Fibroblast of the conjunctiva (primary cell): ENCODE results near the gene CCDC87.

Experiments used
- DNase-seq: peaks from one replicate; pipeline ENCODE4 v3.0.0-alpha.2; 2010; ENCODE audit warnings: low read depth

CCDC87 gene

DNA sequence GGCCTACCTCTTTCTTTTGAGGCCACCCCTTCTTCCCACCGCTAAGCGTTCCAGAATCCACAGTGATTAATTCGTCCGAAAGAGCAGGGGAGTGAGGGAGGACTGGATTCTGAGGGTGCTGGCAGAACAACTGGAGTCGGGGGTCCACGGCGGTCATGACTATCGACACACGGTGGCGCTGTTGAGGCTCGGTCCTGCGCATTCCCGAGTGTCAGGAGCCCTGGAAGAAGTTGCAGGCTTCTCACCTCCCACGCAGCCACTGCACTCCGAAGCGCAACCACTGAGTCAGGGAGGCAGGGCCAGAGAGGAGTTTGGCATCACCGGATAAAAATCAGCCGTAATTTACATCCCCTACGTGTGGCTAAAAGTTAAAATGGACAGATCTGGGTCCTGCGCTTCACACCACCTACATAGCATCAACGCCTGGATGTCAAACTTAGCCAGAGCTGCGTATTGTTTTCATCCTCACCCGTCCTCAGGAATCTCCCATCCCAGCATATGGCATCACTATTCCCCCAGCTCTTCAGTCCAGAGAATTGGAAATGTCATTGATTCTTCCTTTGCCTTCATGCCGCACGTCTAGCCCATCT lies 13.8 kb downstream of the CCDC87 start:
- DNase-seq, result peak; percentile 32

DNA sequence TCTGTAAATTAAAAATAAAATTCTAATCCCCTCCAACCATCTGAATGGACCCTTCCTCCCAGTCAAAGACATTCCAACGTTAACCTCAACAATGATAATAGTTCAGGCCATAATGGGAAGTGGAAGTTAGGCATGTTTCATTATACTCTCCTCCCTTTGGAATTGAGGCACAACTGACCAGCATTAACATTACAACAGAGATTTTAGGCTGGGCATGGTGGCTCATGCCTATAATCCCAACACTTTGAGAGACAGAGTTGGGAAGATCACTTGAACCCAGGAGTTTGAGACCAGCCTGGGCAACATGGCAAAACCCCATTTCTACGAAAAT lies 22.0 kb downstream of the CCDC87 start:
- no peak for DNase-seq

DNA sequence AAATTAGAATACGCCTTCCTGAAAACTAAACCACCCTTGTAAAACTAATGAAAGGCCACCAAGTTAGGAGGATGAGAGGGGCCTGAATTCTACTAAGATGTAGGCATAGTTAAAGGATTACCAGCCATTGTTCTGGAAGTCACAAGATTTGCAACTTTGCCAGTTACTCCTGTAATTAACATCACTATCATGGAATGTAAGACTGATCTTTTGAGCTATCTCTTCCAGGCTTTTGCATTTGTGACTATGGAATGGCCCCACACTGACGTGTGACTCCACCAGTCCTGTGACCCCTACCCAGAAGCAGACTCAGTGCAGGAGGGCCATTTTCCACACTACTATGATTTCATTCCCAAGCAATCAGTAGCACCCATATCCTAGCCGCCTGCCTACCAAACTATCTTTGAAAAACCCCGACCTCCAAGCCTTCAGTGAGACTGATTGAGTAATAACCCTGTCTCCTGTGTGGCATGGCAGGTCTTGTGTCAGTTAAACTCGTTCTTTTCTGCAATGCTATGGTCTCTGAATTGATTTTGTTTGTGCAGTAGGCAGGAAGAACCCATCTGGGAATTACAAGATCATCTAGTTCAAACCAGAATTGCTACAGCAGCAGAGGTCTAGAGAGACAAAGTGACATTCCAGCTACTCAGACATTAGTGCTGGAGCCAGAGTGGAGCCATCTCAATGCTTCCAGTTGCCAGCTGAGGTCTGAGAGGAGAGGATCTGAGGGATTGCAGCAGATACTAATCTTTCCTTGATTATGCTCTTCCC lies 22.6 kb downstream of the CCDC87 start:
- no peak for DNase-seq

DNA sequence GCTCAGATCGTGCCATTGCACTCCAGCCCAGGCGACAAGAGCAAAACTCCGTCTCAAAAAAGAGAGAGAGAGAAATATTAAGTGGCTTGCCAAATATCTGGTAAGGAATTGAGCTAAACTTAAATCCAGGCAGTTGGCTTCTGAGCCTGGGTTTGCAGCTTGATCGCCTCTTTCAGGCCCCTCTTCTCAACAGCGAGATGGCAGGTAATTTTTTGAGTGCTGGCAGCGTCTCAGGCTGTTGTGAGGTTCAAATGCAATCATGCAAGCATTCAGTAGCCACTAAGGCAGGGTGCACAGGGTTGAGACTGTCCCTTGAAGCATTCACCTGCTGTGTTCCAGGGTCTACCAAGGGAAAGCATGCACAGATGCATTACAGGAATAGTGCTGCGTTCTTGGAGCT lies 23.8 kb downstream of the CCDC87 start:
- DNase-seq, result no peak

DNA sequence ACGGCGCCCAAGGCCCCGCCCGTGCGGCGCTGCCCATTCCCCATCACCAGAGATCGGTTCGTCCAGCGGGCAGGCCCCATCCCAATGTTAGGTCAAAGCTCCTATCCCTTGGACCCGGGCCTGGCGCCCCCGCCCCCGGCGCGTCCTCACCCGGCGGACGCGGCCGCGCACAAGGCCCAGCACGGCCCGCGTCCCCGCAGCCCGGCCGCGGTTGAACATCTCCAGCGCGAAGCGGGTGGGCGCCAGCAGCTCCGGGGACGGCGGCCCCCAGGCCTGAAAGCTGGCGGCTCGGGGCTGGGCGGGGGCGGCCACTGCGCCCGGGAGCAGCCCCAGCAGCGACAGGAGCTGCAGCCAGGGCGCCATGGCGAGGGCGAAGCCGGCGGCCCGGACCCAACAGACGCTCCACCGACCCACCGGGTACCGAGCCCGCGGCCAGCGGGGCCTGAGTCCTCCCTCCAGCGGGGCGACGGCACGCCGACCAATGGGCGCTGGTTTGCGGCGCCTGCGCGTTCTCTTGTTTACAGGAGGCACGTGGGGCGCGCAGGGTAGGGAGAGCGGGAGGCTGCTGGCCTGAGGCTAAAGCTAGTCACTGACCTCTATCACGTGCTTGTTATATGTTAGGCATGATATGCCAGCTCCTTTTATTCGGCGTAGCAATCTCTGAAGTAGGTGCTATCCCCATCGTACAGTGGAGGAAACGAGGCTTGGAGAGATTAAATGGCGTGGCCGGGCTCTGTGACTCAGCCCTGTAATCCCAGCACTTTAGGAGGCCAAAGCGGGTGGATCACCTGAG lies 24.5 kb downstream of the CCDC87 start, which contains the start of gene CTSF:
CTSF (minus strand) TSS at position 483 of the 793 bp plus-strand sequence; CDS start at position 363, 120 bp downstream.
- peak; percentile 43 for DNase-seq

DNA sequence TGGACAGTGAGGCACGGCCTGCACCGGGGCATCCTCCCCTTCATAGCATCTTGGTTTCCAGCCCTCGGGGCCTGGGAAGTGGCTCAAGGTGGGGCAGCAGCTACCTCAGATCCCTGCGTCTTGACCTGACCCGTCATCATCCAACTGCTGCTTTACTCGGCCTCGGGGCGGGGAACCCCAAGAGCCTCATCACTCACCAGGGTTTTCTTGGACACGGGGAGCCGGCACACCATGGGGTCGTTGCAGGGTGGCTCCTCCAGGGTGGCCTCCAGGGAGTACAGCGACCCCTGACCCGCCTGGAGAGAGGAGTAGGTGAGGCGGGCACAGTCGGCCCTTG lies 25.1 kb downstream of the CCDC87 start:
- no peak for DNase-seq

DNA sequence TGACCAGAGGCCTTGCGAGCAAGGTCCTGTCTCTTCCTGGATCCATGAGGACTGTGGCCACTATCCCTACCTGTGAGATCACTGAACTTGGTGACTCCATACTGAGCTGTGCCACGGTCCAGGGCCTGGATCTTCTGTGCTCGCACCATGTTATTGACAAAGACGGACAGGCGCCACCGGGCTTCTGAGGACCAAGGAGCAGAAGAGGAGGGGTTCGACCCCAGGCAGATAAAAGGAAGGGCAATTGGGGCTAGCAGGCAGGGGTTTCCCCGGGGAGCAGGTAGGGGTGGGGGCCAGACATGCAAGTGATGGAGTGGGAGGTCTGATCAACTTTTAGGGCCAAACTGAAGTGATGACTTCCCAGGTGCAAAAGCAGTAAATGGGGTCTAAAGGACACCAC lies 26.6 kb downstream of the CCDC87 start:
- no peak for DNase-seq

DNA sequence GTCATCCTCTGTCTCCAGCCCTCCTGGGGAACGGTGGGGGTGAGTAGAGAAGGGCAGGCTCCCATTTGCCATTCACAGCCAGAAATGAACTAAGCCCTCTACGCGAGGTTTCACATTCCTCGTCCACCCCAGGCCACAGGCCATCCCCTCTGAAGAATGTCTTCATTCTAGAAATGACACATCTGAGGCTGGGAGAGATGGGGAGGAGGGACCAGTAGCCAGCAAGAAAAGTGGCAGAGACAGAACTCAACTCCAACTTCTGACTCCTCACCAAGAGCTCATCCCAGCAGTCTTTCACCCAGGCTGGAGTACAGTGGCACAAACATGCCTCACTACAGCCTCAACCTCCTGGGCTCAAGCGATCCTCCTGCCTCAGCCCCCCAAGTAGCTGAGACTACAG lies 27.9 kb downstream of the CCDC87 start:
- DNase-seq, result no peak

DNA sequence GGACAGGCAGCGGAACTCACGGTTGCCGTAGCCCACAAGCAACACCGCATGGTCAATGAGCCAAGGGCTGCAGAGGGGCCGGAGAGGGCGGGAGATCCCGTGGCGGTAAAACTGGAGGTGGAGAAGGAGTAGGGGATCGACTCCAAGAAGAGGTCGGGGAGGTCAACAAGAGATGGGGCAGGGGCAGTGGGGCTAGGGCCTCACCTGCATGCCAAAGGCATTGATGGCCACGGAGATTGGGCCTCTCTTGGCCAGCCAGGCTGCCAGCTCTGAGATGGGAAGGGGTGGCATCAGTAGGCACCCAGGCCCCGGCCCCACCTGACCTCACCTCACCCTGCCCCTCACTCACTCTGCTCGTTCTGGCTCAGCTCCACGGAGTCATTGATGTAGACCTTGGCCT lies 28.3 kb downstream of the CCDC87 start:
- no peak for DNase-seq

DNA sequence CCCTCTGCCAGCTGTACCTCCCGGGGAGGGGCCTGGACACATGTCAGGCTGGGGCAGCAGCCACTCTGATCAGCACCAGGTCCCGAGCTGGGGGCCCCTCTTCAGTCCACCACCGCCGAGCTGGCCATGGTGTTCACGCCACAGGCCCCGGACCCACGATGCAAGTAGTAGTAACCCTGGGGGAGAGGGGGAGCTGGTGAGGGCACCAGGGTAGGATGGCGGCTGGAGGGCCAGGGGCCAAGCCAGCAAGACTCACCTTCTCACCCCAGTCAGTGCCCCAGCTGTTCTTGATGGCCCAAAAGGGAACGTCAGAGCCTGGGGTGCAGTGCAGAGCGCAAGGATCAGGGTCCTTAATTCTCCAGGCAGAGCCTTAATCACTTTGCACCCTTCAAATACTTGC lies 29.0 kb downstream of the CCDC87 start:
- DNase-seq, result no peak

DNA sequence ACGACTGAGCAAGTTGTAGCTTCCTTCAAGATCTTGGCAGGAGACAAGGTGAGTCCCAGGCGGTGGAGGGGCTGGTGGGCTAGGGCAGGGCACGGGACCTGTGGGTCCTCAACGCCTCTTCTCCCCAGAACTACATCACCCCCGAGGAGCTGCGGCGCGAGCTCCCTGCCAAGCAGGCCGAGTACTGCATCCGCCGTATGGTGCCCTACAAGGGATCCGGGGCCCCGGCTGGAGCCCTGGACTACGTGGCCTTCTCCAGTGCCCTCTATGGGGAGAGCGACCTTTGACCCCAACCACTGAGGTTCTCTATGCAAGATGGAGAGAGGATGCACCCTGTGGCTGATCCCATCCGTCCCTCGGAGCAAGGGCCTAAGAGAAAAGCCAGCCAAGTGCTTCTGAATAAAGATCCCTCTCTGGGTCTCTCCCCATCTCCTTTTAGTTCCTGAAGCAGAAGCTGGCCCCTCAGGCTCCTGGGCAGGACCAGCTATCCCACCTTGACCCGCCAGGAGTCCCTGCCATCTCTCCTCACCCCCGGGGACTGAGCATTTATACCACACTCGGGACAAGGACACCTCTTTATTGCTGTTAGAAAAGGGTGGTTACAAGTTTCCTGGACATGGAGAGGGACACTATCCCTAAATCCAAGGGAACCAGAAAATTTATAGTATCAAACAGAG lies 29.8 kb downstream of the CCDC87 start:
- DNase-seq, result no peak

DNA sequence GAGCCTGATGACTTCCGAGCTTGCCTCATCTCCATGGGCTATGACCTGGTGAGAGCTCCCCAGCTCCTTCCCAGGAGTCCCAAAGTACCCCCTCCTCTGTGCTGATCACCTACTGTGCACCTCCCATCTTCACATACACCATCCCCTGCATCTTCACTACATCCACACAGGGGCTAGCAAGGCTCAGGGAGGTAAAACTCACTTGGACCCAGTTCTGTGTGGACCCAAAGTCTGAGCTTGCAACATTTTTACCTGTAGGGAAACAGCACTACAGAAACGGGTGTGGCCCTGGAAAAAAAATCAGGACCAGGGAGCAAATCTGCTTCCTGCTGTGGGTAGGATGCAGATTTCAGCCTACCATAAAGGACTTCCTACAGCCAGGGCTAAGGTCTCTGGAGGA lies 30.6 kb downstream of the CCDC87 start:
- DNase-seq, result no peak

DNA sequence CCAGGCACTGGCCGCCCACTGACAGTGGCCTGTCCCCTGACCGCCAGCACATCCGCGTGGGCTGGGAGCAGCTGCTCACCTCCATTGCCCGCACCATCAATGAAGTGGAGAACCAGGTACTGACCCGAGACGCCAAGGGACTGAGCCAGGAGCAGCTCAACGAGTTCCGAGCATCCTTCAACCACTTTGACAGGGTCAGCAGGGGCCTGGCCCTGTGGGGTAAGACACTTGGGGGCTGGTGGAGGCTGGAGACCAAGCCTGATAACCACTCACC lies 31.0 kb downstream of the CCDC87 start:
- no peak for DNase-seq

DNA sequence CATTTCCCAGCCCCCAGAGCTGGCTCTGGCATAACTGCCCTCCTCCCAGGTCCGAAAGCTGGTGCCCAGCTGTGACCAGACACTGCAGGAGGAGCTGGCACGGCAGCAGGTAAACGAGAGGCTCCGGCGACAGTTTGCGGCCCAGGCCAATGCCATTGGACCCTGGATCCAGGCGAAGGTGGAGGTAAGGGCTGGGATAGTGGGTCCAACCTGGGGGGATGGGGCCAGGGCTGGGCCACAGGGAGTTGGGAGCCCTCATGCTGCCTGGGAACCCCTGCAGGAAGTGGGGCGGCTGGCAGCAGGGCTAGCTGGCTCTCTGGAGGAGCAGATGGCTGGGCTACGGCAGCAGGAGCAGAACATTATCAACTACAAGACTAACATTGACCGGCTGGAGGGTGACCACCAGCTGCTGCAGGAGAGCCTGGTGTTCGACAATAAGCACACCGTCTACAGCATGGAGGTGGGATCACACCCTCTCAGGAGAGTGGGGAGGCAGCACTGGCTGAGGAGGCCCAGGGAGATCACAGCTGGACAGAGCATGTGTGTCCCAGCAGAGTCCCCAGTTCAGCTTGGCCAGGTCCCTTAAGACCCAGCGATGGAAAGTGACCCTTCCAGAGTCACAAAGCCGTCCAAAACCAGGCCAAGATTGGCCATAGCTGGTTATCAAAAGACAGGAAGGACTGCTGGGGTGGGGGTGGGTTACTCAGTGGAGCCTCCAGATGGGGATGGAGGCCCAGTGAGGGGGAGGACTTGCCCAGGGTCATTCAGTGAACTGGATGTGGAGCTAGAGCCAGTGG lies 31.5 kb downstream of the CCDC87 start:
- DNase-seq, result no peak

DNA sequence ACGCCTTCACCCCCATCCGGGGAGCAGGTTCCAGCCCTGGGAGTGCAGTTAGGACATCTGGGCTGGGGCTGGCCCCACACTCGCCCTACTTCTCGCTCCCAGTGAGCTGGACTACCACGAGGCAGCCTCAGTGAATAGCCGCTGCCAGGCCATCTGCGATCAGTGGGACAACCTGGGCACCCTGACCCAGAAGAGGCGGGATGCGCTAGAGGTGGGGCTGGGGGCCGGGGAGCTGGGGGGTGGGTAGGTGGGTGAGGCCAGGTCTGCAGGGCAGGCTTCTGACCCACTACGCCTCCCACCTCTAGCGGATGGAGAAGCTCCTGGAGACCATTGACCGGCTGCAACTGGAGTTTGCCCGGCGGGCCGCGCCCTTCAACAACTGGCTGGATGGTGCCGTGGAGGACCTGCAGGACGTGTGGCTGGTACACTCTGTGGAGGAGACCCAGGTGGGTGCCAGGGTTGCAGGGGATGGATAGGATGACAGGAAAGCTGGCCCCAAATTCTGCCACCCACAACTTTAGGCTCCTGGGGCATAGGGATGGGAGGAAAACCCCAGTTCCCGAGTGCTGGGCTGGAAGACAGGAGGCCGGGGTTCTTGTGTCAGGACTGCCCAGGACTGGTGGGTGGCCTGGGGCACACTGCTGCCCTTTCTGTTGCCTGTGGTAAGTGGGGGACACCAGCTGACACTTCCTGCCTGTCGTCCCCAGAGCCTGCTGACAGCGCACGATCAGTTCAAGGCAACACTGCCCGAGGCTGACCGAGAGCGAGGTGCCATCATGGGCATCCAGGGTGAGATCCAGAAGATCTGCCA lies 32.8 kb downstream of the CCDC87 start:
- DNase-seq, result no peak

DNA sequence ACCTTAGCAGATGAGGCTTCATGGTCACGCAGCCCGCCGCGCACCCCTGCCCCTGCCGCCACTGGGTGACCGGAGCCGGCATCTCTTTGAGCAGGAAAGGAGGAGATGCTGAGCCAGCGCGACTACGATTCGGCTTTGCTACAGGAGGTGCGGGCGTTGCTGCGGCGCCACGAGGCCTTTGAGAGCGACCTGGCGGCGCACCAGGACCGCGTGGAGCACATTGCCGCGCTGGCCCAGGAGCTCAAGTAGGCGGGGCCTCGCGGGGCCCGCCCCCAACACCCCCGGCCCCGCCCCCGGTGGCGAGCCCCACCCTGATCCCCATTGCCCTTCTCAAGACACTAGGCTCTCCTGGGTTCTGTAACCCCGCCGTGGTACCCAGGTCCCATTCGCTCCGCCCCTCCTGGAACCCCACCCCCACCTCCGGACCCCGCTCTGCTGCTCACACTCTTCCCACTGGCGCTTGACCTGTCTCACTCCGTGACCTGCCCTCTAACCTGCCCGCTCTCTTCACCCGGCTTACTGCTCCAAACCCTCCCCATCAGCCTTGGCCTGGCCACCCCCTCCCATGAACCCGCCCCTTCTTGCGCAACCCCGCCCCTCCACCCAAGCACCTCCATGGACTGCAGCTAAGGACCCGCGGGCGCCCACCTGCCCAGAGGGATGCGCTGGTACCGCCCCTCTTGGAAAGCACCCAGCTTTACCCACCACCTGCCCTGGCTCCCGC lies 33.6 kb downstream of the CCDC87 start:
- DNase-seq, result no peak

DNA sequence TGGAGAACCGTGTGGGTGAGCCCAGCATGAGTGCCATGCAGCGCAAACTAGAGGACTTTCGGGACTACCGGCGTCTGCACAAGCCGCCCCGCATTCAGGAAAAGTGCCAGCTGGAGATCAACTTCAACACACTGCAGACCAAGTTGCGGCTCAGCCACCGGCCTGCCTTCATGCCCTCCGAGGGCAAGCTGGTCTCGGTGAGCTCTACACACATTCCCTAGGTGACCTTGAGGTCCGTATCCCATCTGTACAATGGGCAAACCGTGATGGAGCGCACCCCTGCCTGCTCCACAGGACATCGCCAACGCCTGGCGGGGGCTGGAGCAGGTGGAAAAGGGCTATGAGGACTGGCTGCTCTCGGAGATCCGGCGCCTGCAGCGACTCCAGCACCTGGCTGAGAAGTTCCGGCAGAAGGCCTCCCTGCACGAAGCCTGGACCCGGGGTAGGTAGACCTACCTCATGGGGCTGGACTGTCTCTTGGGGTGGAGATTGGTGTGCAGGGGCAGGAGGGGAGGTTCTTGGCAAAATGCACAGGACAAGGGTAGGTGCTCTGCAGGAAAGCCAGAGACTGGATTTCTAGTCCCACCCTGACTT lies 35.0 kb downstream of the CCDC87 start:
- DNase-seq, result no peak

DNA sequence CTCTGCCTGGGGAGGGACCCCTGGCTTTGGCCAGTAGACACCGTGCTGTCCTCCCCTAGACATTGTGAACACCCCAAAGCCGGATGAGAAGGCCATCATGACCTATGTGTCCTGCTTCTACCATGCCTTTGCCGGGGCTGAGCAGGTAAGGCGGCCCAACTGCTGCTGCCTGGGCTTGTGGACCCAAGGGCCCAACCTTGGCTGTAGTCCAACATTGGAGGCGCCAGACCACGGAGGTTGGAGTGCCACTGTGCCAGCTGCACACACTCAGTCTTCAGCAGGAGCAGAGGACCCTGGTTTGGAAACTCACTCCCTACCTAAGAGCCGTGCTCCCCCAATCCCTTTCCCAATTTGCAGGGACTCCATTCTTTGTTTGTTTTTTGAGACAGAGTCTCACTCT lies 36.8 kb downstream of the CCDC87 start:
- no peak for DNase-seq

DNA sequence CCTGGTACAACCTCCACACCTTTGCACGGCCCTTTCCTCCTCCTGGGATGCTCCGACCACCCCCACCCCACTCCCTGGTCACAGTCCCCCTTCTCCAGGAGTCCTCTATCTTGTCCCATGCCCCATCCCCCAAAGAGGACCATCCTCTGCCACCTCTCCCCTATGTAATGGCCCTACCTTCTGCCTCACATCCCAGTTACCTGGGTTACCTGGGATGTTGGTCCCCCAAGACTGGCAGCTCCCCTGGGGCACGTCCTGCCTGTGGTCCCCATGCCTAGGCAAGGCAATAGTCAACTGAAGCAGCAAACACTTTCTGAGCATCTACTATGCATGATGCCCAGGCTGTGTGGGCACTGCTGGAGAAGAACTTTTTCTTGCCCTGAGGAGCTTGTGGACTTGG lies 37.4 kb downstream of the CCDC87 start:
- DNase-seq, result no peak

DNA sequence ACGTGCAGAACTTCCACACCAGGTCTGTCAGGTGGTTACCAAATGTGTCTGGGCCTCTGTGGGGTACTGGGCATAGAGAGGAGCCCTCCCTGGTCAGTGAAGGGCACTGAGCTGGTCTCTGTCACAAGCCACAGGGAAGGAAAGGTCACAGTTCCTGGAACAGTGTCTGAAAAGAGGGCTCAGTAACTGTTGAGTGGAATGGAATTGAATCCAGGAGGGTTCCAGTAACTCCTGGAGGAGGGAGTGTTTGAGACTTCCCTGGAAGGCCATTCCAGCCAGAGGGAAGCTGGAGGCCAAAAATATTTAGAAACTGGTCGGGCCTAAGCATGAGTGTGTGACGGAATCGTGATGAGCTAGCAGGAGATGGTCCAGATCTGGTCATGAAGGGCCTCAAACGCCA lies 38.3 kb downstream of the CCDC87 start:
- DNase-seq, result no peak
